ENCODE data around the gene KCNIP4. TPM values are rescaled to one million over a fixed set of nuclear protein-coding genes. Genes with fewer than 3 reads are reported as not detected.
A peak's percentile ranks its signal among the peaks of the same experiment; 100 is the strongest.

Gene KCNIP4
- total RNA-seq, 1 donor from 2014 or later = not detected

- H3K9me3 Mint-ChIP-seq (ENCODE audit: low read depth) = peaks cover 7% of the 10 kb centered on the region
- H3K4me1 Mint-ChIP-seq (ENCODE audit: low read depth) = no peaks in the 10 kb centered on the region
- no peak for DNase-seq (ENCODE audit: low spot score)
- no peaks in the 10 kb centered on the region for H3K27me3 Mint-ChIP-seq (ENCODE audit: low read depth)
- H3K36me3 Mint-ChIP-seq (ENCODE audit: low read depth) = no peaks in the 10 kb centered on the region
- TF ChIP-seq CTCF (IDR thresholded peaks at IDR 0.05) = peak; percentile 12
- no peak overlapping the region for H3K4me3 Mint-ChIP-seq (ENCODE audit: unreplicated experiment)
- no peak overlapping the region for H3K27ac Mint-ChIP-seq (ENCODE audit: unreplicated experiment)
Measured at GRCh38 chr4:21192367-21192766, 756.2 kb downstream of the KCNIP4 start.

- peaks cover 7% of the 10 kb centered on the region for H3K9me3 Mint-ChIP-seq (ENCODE audit: low read depth)
- TF ChIP-seq CTCF (IDR thresholded peaks at IDR 0.05) = no peak
- H3K27ac Mint-ChIP-seq (ENCODE audit: unreplicated experiment) = no peak overlapping the region
- H3K4me3 Mint-ChIP-seq (ENCODE audit: unreplicated experiment) = no peak overlapping the region
- no peaks in the 10 kb centered on the region for H3K27me3 Mint-ChIP-seq (ENCODE audit: low read depth)
- no peak for DNase-seq (ENCODE audit: low spot score)
- H3K36me3 Mint-ChIP-seq (ENCODE audit: low read depth) = no peaks in the 10 kb centered on the region
- H3K4me1 Mint-ChIP-seq (ENCODE audit: low read depth) = no peaks in the 10 kb centered on the region
Measured at GRCh38 chr4:21191317-21191716, 757.3 kb downstream of the KCNIP4 start.

- Mint-ChIP-seq H3K9me3 (ENCODE audit: low read depth) (no peaks in the 10 kb centered on the region), H3K36me3 (ENCODE audit: low read depth) (no peaks in the 10 kb centered on the region), H3K4me1 (ENCODE audit: low read depth) (peaks cover 9% of the 10 kb centered on the region), H3K27me3 (ENCODE audit: low read depth) (peaks cover 2% of the 10 kb centered on the region), H3K27ac (ENCODE audit: unreplicated experiment) (no peak overlapping the region), H3K4me3 (ENCODE audit: unreplicated experiment) (no peak overlapping the region)
- TF ChIP-seq CTCF (IDR thresholded peaks at IDR 0.05) = no peak
- DNase-seq (ENCODE audit: low spot score) = no peak
Measured at GRCh38 chr4:21184788-21185187, 763.8 kb downstream of the KCNIP4 start.

GRCh38 chr4:21181716-21182115 lies 766.9 kb downstream of the KCNIP4 start:
- H3K4me3 Mint-ChIP-seq (ENCODE audit: unreplicated experiment) = no peak overlapping the region
- TF ChIP-seq CTCF (IDR thresholded peaks at IDR 0.05) = no peak
- no peak for DNase-seq (ENCODE audit: low spot score)
- H3K9me3 Mint-ChIP-seq (ENCODE audit: low read depth) = peaks cover 8% of the 10 kb centered on the region
- H3K4me1 Mint-ChIP-seq (ENCODE audit: low read depth) = peaks cover 9% of the 10 kb centered on the region
- H3K36me3 Mint-ChIP-seq (ENCODE audit: low read depth) = no peaks in the 10 kb centered on the region
- peaks cover 2% of the 10 kb centered on the region for H3K27me3 Mint-ChIP-seq (ENCODE audit: low read depth)
- H3K27ac Mint-ChIP-seq (ENCODE audit: unreplicated experiment) = no peak overlapping the region

- no peak overlapping the region for H3K4me3 Mint-ChIP-seq (ENCODE audit: unreplicated experiment)
- no peak for TF ChIP-seq CTCF (IDR thresholded peaks at IDR 0.05)
- no peaks in the 10 kb centered on the region for H3K27me3 Mint-ChIP-seq (ENCODE audit: low read depth)
- peaks cover 9% of the 10 kb centered on the region for H3K4me1 Mint-ChIP-seq (ENCODE audit: low read depth)
- no peak for DNase-seq (ENCODE audit: low spot score)
- no peaks in the 10 kb centered on the region for H3K36me3 Mint-ChIP-seq (ENCODE audit: low read depth)
- peaks cover 8% of the 10 kb centered on the region for H3K9me3 Mint-ChIP-seq (ENCODE audit: low read depth)
- no peak overlapping the region for H3K27ac Mint-ChIP-seq (ENCODE audit: unreplicated experiment)
Measured at GRCh38 chr4:21177871-21178270, 770.7 kb downstream of the KCNIP4 start.
